ENCODE data around the gene NXT1.

DNA sequence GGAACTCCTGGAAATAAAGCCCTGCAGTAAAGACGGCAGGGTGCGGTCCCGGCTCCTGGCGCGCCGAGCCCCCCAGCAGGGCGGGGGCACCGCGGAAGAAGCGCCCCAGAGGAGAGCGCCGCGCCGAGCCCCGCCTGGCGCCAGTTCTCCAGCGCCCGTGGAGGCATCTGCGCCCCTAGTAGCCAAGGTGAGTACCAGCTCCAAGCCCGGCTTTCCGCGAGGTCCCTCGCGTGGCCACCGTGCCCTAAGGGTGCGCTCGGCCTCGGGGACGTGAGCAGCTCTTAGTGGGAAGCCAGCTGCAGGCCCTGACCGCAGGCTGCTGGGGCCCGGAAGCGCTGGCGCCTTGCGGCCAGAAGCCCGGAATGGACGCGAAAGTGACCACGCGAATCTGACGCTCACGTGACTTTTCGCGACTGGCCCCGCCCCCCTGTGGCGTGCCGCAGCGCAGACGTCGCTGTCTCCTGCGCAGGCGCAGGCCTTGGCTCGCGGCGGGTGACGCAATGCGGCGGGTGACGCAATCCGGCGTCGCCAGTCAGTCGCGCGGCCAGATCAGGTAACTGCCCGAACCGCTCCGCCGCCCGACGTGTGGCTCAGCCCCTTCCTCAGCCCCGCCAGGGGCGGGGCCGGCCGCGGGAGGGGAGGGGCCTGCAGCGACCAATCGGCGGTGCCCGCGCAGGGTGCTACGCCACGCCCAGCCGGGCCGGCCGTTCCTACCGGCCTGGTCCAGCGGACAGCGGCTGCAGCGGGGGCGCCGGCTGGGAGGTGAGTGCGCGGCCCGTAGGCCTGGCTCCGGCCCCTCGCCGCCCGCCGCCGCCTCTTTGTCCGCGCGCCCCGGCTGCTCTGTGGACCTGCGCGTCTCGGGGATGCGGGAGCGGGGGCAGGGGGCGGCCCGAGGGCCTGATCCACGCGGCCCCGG lies 11.1 kb downstream of the NXT1 start, which contains the start of gene GZF1:
- TF ChIP-seq POLR2AphosphoS5 (IDR thresholded peaks at IDR 0.05) (peak; percentile 89 to 98 (median 96)), POLR2A (IDR thresholded peaks at IDR 0.05) (peak; percentile 15 to 90)
- TF ChIP-seq, protein P1, sequence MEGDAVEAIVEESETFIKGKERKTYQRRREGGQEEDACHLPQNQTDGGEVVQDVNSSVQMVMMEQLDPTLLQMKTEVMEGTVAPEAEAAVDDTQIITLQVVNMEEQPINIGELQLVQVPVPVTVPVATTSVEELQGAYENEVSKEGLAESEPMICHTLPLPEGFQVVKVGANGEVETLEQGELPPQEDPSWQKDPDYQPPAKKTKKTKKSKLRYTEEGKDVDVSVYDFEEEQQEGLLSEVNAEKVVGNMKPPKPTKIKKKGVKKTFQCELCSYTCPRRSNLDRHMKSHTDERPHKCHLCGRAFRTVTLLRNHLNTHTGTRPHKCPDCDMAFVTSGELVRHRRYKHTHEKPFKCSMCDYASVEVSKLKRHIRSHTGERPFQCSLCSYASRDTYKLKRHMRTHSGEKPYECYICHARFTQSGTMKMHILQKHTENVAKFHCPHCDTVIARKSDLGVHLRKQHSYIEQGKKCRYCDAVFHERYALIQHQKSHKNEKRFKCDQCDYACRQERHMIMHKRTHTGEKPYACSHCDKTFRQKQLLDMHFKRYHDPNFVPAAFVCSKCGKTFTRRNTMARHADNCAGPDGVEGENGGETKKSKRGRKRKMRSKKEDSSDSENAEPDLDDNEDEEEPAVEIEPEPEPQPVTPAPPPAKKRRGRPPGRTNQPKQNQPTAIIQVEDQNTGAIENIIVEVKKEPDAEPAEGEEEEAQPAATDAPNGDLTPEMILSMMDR (IDR thresholded peaks at IDR 0.05), result peak in 1 of 2 donors; percentile 21
